ENCODE data around the gene ZC3H7A. TPM values are rescaled to one million over a fixed set of nuclear protein-coding genes. Genes with fewer than 3 reads are reported as not detected.
"Not testable (repeated sequence)": the region's sequence is repeated elsewhere in the genome, so short reads cannot be mapped to it uniquely, and the experiment has no call there.

The ZC3H7A gene
- total RNA-seq (2014; rRNA removed; shearing (Covaris generic)) = 16.7 and 19.4 TPM in 2 replicates

GRCh38 chr16:11797166-11797956 lies at the start of gene ZC3H7A:
Gene ZC3H7A, minus strand, starts transcription at chr16:11797258. Its CDS starts 14,904 bp downstream, at chr16:11782354.
- peak; percentile 95 for DNase-seq (ENCODE audit: low spot score)

- DNase-seq (ENCODE audit: low spot score) = no peak
These were observed 47.4 kb upstream of the ZC3H7A start for GRCh38 chr16:11844499-11844898.

- no peak for DNase-seq (ENCODE audit: low spot score)
These were observed 46.8 kb upstream of the ZC3H7A start for GRCh38 chr16:11843861-11844260.

- no peak for DNase-seq (ENCODE audit: low spot score)
These were observed 46.1 kb upstream of the ZC3H7A start for GRCh38 chr16:11843206-11843605.

- no peak for DNase-seq (ENCODE audit: low spot score)
These were observed 44.0 kb upstream of the ZC3H7A start for GRCh38 chr16:11841026-11841425.

GRCh38 chr16:11836650-11837244 lies 39.7 kb upstream of the ZC3H7A start:
- peak; percentile 50 for DNase-seq (ENCODE audit: low spot score)

- DNase-seq (ENCODE audit: low spot score) = peak; percentile 41
These were observed 39.0 kb upstream of the ZC3H7A start for GRCh38 chr16:11835891-11836649.

- no peak for DNase-seq (ENCODE audit: low spot score)
These were observed 38.3 kb upstream of the ZC3H7A start for GRCh38 chr16:11835309-11835708.

GRCh38 chr16:11833951-11834695 lies 37.1 kb upstream of the ZC3H7A start:
- DNase-seq (ENCODE audit: low spot score) = peak; percentile 72

GRCh38 chr16:11828696-11829095 lies 31.6 kb upstream of the ZC3H7A start:
- no peak for DNase-seq (ENCODE audit: low spot score)

GRCh38 chr16:11825520-11826165 lies 28.6 kb upstream of the ZC3H7A start:
- DNase-seq (ENCODE audit: low spot score) = not testable (repeated sequence)

GRCh38 chr16:11824362-11824761 lies 27.3 kb upstream of the ZC3H7A start:
- DNase-seq (ENCODE audit: low spot score) = no peak

GRCh38 chr16:11823645-11824044 lies 26.6 kb upstream of the ZC3H7A start:
- DNase-seq (ENCODE audit: low spot score) = not testable (repeated sequence)

GRCh38 chr16:11819798-11820197 lies 22.7 kb upstream of the ZC3H7A start:
- DNase-seq (ENCODE audit: low spot score) = no peak

- DNase-seq (ENCODE audit: low spot score) = not testable (repeated sequence)
These were observed 21.9 kb upstream of the ZC3H7A start for GRCh38 chr16:11818970-11819369.

GRCh38 chr16:11816123-11816522 lies 19.1 kb upstream of the ZC3H7A start:
- no peak for DNase-seq (ENCODE audit: low spot score)

- DNase-seq (ENCODE audit: low spot score) = not testable (repeated sequence)
These were observed 17.7 kb upstream of the ZC3H7A start for GRCh38 chr16:11814800-11815199.

- no peak for DNase-seq (ENCODE audit: low spot score)
These were observed 9.7 kb upstream of the ZC3H7A start for GRCh38 chr16:11806721-11807120.

- DNase-seq (ENCODE audit: low spot score) = no peak
These were observed 8.5 kb upstream of the ZC3H7A start for GRCh38 chr16:11805556-11805955.

- no peak for DNase-seq (ENCODE audit: low spot score)
These were observed 4.5 kb upstream of the ZC3H7A start for GRCh38 chr16:11801481-11802021.

GRCh38 chr16:11800382-11800718 lies 3.3 kb upstream of the ZC3H7A start:
- no peak for DNase-seq (ENCODE audit: low spot score)

Measured in H4 (cell line).